Astrocyte of the spinal cord (primary cell): ENCODE data around the gene BNC2.

Source experiments
- DNase-seq: peaks from one replicate; pipeline ENCODE4 v3.0.0; 2011; ENCODE audit warnings: low read depth, low spot score
- H3K4me3 ChIP-seq: 2 replicates; pipeline ENCODE4 v1.5.1; 2011; ENCODE audit warnings: low read depth, mild to moderate bottlenecking, low read length, moderate library complexity
- in situ Hi-C: cut with HindIII; loops from 2 replicates; pipeline ENCODE4 v1.10.0; 2017; ENCODE audit warnings: low sequenced_read_pairs
- TF ChIP-seq, protein P1 (sequence below): IDR thresholded peaks from 2 replicates; pipeline ENCODE4 v1.5.1; 2012; ENCODE audit warnings: low read depth, mild to moderate bottlenecking, low read length, inconsistent platforms

The BNC2 gene

DNA sequence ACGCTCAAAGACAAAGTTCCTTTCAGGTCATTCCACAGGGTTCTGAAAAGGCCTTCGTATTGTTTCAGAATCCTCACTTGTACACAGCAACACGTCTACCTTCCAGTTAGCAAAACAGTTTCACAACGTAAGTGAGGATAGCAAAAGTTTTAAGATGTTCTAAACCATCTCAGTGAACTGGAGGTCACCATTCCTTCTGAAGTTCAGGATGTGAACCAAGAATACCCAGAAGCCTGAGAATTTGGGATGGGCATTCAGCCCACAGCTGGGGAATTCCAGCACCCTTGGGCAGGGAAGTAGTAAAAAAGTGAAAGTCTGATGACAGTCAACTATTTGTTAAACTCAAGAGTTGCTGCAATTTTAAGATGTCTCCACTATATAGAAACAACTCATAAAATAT lies 224.5 kb downstream of the BNC2 start:
- no peak for DNase-seq
- TF ChIP-seq, protein P1, sequence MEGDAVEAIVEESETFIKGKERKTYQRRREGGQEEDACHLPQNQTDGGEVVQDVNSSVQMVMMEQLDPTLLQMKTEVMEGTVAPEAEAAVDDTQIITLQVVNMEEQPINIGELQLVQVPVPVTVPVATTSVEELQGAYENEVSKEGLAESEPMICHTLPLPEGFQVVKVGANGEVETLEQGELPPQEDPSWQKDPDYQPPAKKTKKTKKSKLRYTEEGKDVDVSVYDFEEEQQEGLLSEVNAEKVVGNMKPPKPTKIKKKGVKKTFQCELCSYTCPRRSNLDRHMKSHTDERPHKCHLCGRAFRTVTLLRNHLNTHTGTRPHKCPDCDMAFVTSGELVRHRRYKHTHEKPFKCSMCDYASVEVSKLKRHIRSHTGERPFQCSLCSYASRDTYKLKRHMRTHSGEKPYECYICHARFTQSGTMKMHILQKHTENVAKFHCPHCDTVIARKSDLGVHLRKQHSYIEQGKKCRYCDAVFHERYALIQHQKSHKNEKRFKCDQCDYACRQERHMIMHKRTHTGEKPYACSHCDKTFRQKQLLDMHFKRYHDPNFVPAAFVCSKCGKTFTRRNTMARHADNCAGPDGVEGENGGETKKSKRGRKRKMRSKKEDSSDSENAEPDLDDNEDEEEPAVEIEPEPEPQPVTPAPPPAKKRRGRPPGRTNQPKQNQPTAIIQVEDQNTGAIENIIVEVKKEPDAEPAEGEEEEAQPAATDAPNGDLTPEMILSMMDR = no peak
- no peak overlapping the region for H3K4me3 ChIP-seq
- in situ Hi-C loops = no loop called here

DNA sequence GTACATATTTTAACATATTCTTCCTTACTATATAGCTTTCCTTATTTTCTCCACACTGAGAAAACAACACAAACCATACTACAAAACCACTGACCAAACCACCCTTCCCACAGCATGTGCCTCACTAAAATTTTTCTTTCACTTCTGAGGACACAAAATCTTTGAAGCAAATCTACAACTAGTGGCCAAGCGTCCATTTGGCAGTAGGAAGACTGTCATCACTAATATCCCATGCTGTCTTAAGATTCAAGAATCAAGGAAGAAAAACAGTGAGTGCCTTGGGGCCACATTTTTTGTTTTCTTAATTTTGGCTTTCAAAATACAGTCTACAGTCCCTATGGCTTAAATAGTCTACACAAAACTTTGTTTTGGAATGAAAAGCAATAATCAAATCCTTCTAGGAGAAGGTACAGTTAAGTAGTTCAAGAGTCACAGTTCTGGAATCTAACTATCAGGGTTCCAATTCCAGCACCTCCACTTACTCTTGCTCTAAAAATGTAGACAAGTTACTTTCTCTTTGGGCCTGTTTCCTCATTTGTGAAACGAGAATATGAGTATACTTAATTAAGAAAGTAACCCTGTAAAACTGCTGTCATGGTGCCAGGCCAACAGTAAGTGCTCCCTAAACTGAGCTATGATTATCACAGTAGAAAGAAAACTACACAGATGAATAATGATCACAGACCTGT lies 227.9 kb downstream of the BNC2 start:
- DNase-seq = peak; percentile 33
- in situ Hi-C loops = no loop called here
- H3K4me3 ChIP-seq = no peak overlapping the region
- TF ChIP-seq, protein P1 = no peak

DNA sequence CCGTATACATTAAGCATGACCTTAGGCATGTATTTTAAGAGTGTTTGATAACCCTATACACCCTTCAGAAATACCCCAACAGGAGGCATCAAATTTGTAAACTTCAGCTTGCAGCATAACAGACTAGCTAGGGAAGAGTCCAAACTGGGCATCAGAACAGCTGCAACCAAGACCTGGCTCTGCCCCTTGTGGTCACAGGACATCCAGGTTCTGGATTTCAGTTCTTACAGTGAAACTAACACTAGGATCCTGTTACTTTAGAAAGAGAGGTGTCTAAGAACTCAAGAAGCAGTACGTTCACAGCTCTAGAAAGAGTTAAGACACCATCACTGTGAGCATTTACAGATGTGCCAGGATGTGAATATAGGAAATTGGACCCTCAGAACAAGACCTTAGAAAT lies 229.8 kb downstream of the BNC2 start:
- H3K4me3 ChIP-seq = no peak overlapping the region
- TF ChIP-seq, protein P1 = peak; percentile 15
- DNase-seq = no peak
- in situ Hi-C loops = no loop called here

DNA sequence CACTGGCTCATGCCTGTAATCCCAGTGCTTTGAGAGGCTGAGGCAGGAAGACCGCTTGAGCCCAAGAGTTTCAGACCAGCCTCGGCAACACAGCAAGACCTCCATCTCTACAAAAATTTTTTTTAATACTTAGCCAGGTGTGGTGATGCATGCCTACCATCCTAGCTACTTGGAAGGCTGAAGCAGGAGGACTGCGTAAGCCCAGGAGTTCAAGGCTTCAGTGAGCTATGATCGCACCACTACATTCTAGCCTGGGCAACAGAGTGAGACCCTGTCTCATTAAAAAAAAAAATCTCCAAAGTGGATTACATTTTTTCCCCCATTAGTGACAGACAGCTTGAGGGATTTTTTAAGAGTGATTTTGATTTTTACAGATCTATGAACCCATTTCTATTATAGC lies 230.8 kb downstream of the BNC2 start:
- H3K4me3 ChIP-seq = no peak overlapping the region
- no peak for DNase-seq
- TF ChIP-seq, protein P1 = no peak
- in situ Hi-C loops = no loop called here

DNA sequence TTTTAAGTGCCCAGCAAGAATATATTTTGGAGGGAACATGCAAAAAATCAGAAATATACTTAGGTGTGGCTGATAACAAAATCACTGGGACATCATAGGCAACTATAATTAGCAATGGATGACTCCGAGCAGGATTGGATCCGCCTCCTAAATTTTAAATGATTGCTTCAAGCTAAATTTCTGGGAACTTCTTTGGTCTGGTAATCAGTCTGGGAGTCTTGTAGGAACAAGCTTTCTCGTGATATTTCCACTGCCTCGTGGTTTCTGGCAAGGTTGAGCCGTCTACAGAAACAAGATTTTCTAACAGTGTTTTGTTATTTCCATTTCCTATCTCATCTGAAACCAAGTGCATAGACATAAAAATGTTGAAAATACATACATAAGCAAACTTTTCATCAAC lies 232.6 kb downstream of the BNC2 start:
- no peak overlapping the region for H3K4me3 ChIP-seq
- peak; percentile 44 for DNase-seq
- in situ Hi-C loops = no loop called here
- TF ChIP-seq, protein P1 = no peak

DNA sequence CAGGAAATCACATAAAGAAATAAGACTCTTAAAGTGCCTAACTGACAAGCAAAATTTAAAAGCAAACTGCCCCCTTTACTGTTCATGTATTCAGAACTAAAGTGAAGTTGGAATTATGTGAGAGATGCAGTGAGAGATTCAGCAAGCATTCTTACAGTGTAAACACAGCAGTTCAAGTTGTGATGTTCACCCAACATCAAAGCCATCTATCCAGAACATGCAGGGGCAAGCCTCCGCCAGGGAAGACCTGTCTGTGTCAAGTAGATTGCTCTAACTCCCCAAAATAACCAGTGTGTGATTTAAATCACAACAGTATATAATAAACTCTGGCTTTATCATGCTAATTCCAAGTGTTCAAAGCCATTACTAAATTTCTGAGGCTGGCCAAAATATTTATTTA lies 233.3 kb downstream of the BNC2 start:
- in situ Hi-C loops = no loop called here

More for the DNA sequence above, 233.3 kb downstream of the BNC2 start:
- no peak overlapping the region for H3K4me3 ChIP-seq
- peak; percentile 25 for DNase-seq
- TF ChIP-seq, protein P1 = no peak
